BJ (cell line): ENCODE data around the gene UBP1. TPM values are rescaled to one million over a fixed set of nuclear protein-coding genes. Genes with fewer than 3 reads are reported as not detected.

Experiments
- CTCF ChIA-PET: fragments of 350-600 bp; formaldehyde crosslinking; extraction: SDS; loops from one replicate; lab custom pipeline; 2021; ENCODE audit warnings: antibody characterized with exemption, inconsistent platforms; lab: Yijun Ruan, JAX
- POLR2A ChIA-PET: fragments of 300-600 bp; sonication (Branson Sonifier 250); formaldehyde crosslinking; extraction: SDS; loops from one replicate; lab custom pipeline; 2021; ENCODE audit warnings: antibody characterized with exemption; lab: Charles Lee
- DNase-seq: peaks from one replicate; pipeline ENCODE4 v3.0.0-alpha.2; 2011; ENCODE audit warnings: low read depth
- H3K27me3 ChIP-seq: 2 replicates; pipeline ENCODE4 v1.6.0; 2011; ENCODE audit warnings: low read length; ENCODE audit not compliant: control insufficient read depth, insufficient read depth
- H3K36me3 ChIP-seq: 2 replicates; pipeline ENCODE4 v1.5.1; 2011; ENCODE audit warnings: low read length; ENCODE audit not compliant: control insufficient read depth, insufficient read depth
- H3K4me3 ChIP-seq: 2 replicates; pipeline ENCODE4 v1.5.1; 2011; ENCODE audit warnings: low read depth, mild to moderate bottlenecking, control low read depth, low read length
- CTCF ChIP-seq: IDR thresholded peaks from 2 replicates; pipeline ENCODE4 v1.5.1; 2011; ENCODE audit warnings: low read depth, mild to moderate bottlenecking, control low read depth, inconsistent platforms, low read length, moderate library complexity; ENCODE audit not compliant: insufficient read depth
- polyA plus RNA-seq: library from polyadenylated mRNA; depleted of rRNA; stranded (reverse); fragments of >200 nt; gene quantifications from 2 replicates; pipeline ENCODE4 v1.2.3, GENCODE V29; 2011

UBP1 gene
- polyA plus RNA-seq, 1 experiment = 62.7 TPM

GRCh38 chr3:33426630-33427317 lies 13.4 kb downstream of the UBP1 start:
- no peaks in the 10 kb centered on the region for H3K27me3 ChIP-seq
- CTCF ChIA-PET = interaction anchor here (0.9 to 2.0 kb wide), 3 partner anchors 13 to 54 kb away, joined by 3 to 6 read pairs (median 3); no protein-coding TSS in a partner anchor
- DNase-seq = no peak
- POLR2A ChIA-PET = no interaction called here
- TF ChIP-seq CTCF = no peak
- no peaks in the 10 kb centered on the region for H3K36me3 ChIP-seq
- no peak overlapping the region for H3K4me3 ChIP-seq

- ChIA-PET CTCF (interaction anchor here (2.0 kb wide), 1 partner anchor 53 kb away, joined by 6 read pairs; no protein-coding TSS in a partner anchor), POLR2A (no interaction called here)
- Histone ChIP-seq H3K4me3 (no peak overlapping the region), H3K36me3 (no peaks in the 10 kb centered on the region), H3K27me3 (no peaks in the 10 kb centered on the region)
- DNase-seq = no peak
- TF ChIP-seq CTCF = no peak
These were observed 14.1 kb downstream of the UBP1 start for GRCh38 chr3:33426068-33426467.

GRCh38 chr3:33425453-33425852 lies 14.8 kb downstream of the UBP1 start:
- no peak for DNase-seq
- POLR2A ChIA-PET = no interaction called here
- CTCF ChIA-PET = interaction anchor here (2.0 kb wide), 1 partner anchor 53 kb away, joined by 6 read pairs; no protein-coding TSS in a partner anchor
- TF ChIP-seq CTCF = no peak
- Histone ChIP-seq H3K4me3 (no peak overlapping the region), H3K27me3 (no peaks in the 10 kb centered on the region), H3K36me3 (0 out of 2 replicates have a peak, but pooled peaks cover 1% of the 10 kb centered on the region)

- ChIA-PET CTCF (interaction anchor here (2.0 kb wide), 1 partner anchor 52 kb away, joined by 6 read pairs; no protein-coding TSS in a partner anchor), POLR2A (no interaction called here)
- Histone ChIP-seq H3K36me3 (0 out of 2 replicates have a peak, but pooled peaks cover 1% of the 10 kb centered on the region), H3K4me3 (no peak overlapping the region), H3K27me3 (no peaks in the 10 kb centered on the region)
- TF ChIP-seq CTCF = no peak
- DNase-seq = no peak
These were observed 15.4 kb downstream of the UBP1 start for GRCh38 chr3:33424606-33425452.

- Histone ChIP-seq H3K4me3 (no peak overlapping the region), H3K27me3 (no peaks in the 10 kb centered on the region), H3K36me3 (peaks cover 1% of the 10 kb centered on the region)
- ChIA-PET CTCF (no interaction called here), POLR2A (no interaction called here)
- TF ChIP-seq CTCF = no peak
- DNase-seq = no peak
These were observed 19.2 kb downstream of the UBP1 start for GRCh38 chr3:33420966-33421365.
